ENCODE data around the gene RGS1.

RGS1 gene

DNA sequence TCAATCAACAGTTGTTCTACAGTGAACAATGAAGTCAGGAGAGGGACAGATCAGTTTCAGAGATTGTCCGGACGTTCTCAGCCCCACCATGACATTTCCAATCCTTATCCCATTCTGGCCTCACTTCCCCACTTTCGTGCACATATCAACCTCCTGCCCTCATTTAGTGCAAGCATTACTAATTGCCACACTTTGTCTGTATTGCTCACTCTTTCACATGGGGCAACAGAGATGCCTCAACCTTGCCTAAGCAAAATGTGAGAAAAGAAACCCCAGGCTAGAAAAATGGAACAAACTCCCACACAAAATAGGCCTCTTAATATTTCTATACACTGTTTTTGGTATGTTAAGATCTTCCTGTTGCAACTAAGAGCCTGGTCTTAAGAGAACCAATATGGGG lies 8.9 kb upstream of the RGS1 start:
- DNase-seq (ENCODE audit: low spot score) = no peak
- TF ChIP-seq, protein P1, sequence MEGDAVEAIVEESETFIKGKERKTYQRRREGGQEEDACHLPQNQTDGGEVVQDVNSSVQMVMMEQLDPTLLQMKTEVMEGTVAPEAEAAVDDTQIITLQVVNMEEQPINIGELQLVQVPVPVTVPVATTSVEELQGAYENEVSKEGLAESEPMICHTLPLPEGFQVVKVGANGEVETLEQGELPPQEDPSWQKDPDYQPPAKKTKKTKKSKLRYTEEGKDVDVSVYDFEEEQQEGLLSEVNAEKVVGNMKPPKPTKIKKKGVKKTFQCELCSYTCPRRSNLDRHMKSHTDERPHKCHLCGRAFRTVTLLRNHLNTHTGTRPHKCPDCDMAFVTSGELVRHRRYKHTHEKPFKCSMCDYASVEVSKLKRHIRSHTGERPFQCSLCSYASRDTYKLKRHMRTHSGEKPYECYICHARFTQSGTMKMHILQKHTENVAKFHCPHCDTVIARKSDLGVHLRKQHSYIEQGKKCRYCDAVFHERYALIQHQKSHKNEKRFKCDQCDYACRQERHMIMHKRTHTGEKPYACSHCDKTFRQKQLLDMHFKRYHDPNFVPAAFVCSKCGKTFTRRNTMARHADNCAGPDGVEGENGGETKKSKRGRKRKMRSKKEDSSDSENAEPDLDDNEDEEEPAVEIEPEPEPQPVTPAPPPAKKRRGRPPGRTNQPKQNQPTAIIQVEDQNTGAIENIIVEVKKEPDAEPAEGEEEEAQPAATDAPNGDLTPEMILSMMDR (IDR thresholded peaks at IDR 0.05; ENCODE audit: extremely low read depth, missing control alignments) = no peak

DNA sequence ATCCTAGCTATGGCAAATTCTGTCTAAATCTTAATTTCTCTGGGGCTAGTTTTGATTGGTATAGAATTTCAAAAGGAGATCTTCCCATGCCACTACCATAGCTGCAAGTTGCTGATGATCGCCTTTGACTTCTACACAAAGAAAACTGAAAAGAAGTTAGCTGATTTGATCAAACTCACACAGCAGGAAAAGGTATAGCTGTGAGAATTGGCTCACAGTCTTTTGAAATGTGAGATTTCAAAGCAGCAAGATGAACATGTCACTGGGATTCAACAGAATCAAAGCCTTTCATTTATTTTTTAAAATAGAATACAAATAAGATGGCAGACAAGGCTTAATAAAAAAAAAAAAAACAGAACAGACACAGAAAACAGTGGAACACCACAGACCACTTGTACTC lies 7.5 kb upstream of the RGS1 start:
- TF ChIP-seq, protein P1 (IDR thresholded peaks at IDR 0.05; ENCODE audit: extremely low read depth, missing control alignments) = no peak
- no peak for DNase-seq (ENCODE audit: low spot score)

DNA sequence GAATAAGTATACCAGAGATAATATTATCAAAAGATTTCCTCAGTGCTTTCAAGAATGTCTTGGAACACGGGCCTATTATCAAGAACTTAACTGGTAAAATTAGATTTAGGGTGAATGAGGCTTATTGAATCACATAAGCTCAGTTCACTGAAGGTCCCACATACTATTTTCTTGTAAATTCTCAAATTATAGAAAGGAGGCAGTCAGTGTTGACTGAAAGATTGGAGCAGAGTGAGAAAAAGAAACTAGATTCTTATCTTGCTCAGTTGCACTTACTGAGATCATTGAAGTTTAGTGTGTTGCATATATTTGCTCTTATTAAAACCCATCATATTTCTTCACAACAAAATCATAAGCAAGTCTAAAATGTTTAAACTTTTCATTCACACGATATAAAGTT lies 3.9 kb upstream of the RGS1 start:
- TF ChIP-seq, protein P1 (IDR thresholded peaks at IDR 0.05; ENCODE audit: extremely low read depth, missing control alignments) = no peak
- no peak for DNase-seq (ENCODE audit: low spot score)

DNA sequence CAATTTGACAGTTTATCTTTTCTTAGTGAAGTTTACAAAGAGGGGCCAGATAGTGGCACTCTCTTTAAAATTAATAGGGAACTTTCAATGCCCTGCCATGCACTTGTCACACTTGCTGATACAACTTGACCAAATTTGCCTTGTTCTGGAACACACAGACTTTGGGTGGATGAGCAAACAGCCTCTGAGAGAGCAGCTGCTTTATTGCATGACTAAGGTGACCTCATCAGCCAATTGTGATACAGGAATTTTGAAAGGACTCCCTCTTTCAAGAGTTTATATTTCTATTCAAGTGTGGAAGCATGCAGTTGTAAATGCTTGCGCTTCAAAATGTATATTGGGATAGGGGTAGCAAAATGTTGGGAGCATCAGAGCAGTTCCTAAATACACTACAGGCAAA lies 2.1 kb upstream of the RGS1 start:
- TF ChIP-seq, protein P1 (IDR thresholded peaks at IDR 0.05; ENCODE audit: extremely low read depth, missing control alignments) = no peak
- no peak for DNase-seq (ENCODE audit: low spot score)

DNA sequence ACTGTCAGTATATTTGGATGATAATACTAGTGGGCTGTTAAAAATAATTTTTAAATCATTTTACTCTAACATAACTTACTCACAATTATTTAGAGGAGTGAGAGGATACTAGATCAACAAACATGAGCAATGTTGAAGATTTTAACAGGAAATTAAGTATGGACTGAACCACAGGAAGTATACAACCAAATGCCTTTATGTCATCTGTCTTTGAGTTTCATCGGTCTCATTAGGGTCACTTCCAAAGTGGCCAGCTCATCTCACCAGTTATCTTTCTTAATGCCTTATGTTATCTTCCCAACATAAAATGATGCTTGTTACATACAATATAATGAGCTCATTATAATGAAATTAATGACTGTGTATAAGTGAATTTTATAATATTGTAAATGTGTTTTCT lies 1.5 kb upstream of the RGS1 start:
- TF ChIP-seq, protein P1 (IDR thresholded peaks at IDR 0.05; ENCODE audit: extremely low read depth, missing control alignments) = no peak
- no peak for DNase-seq (ENCODE audit: low spot score)

DNA sequence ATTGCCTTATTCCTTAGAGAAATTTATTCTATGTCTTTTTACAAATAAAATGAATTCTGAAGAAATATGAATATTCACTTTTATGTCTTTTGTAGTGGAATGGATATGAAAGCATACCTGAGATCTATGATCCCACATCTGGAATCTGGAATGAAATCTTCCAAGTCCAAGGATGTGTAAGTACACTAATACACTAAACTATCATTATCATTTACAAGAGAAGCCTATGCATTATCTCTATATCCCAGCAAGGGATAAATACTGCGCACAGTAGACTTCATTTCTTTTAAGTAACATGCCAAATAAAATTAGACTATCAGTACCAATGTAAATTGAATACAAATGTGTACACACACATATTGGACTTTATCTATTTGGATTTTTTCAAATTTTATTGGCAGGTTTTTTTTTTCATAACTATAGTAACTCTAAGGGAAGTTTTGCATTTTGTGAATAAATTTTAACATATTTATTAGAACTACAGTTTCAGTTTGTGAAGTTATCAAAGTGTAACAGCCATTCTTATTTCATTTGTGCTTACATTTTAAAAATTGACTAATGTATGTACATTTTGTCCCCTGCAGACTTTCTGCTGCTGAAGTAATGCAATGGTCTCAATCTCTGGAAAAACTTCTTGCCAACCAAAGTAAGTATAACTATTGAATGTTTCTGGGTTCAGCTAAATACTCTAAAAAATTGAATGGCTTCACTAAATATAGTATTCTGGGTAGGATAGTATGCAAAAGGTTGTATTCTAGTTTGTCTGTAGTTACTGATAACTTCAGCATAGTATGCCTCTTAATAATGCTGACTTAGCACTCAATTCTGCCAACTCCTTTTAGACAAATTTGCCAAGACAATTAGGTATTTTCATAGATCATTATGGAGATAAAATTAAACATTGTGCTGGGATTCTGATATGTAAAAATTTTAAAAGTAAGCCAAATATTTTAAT lies 894 bp downstream of the RGS1 start:
- TF ChIP-seq, protein P1 (IDR thresholded peaks at IDR 0.05; ENCODE audit: extremely low read depth, missing control alignments) = no peak
- DNase-seq (ENCODE audit: low spot score) = no peak

Measured in GM20000 (cell line).